K562 (cell line): ENCODE results near the gene ARMC9. TPM values are rescaled to one million over a fixed set of nuclear protein-coding genes. Genes with fewer than 3 reads are reported as not detected.

Experiments
- ASH1L ChIP-seq: fragments of 450-650 bp; IDR thresholded peaks from 2 replicates; pipeline ENCODE4 v1.6.1; 2018; ENCODE audit warnings: borderline replicate concordance, mild to moderate bottlenecking, low read depth; ENCODE audit not compliant: partially characterized antibody
- GABPA ChIP-seq: fragments of 200-800 bp; sonication (Bioruptor generic); conservative IDR thresholded peaks from 2 replicates; pipeline ENCODE4 v1.6.1; 2016; ENCODE audit warnings: low read depth, missing genetic modification characterization, missing compliant biosample characterization
- KDM4B ChIP-seq, 2 experiments: fragments of 450-650 bp in 1 of 2; sonication (generic) in 1 of 2; IDR thresholded peaks; 2 replicates each; pipeline ENCODE4 v1.6.1; 2016 to 2017; ENCODE audit warnings: borderline replicate concordance in 2 of 2, antibody characterized with exemption in 1 of 2, low read depth in 1 of 2, mild to moderate bottlenecking in 1 of 2
- MGA ChIP-seq: fragments of 450-650 bp; IDR thresholded peaks from 2 replicates; pipeline ENCODE4 v1.6.1; 2016; ENCODE audit warnings: mild to moderate bottlenecking, moderate library complexity
- RAD21 ChIP-seq, 2 experiments: fragments of 250-450 bp in 1 of 2; fragments of 450-650 bp in 1 of 2; sonication (Bioruptor Pico) in 1 of 2; formaldehyde crosslinking in 1 of 2; IDR thresholded peaks in 1 of 2; conservative IDR thresholded peaks in 1 of 2; 2 replicates each; pipeline versions ENCODE4 v1.4.0 to v1.8.0; 2020 to 2022; ENCODE audit warnings: mild to moderate bottlenecking in 2 of 2, moderate library complexity in 1 of 2
- RCOR1 ChIP-seq, 2 experiments: IDR thresholded peaks; 2 replicates each; pipeline ENCODE4 v1.6.1; 2012; ENCODE audit warnings: low read depth in 2 of 2, low read length in 2 of 2, borderline replicate concordance in 1 of 2, improper control_type of control experiment in 1 of 2
- RREB1 ChIP-seq: fragments of 250-450 bp; sonication (Bioruptor Pico); IDR thresholded peaks from 2 replicates; pipeline ENCODE4 v1.4.0; 2020
- SOX6 ChIP-seq: fragments of 450-650 bp; IDR thresholded peaks from 2 replicates; pipeline ENCODE4 v1.6.1; 2014; ENCODE audit warnings: mild to moderate bottlenecking
- polyA plus RNA-seq, 8 experiments: library from polyadenylated mRNA; depleted of rRNA in 4 of 8; stranded (reverse) in 5 of 8; unstranded in 3 of 8; fragments of >200 nt; fragmentation: Nextera tagmentation in 2 of 8; fragmentation: Illumina TruSeq in 1 of 8; extraction: Ambion mirVana in 2 of 8; extraction: Trizol in 1 of 8; gene quantifications; 2 replicates each; pipeline versions ENCODE4 v1.2.1 to v1.2.3, GENCODE V29; 2011 to 2014; ENCODE audit warnings: inconsistent platforms in 1 of 8, missing spikeins in 1 of 8
- total RNA-seq, 7 experiments: library from RNA; depleted of rRNA in 6 of 7; stranded (reverse); fragments of >200 nt in 6 of 7; fragmentation: Illumina TruSeq in 2 of 7; extraction: Trizol in 2 of 7; gene quantifications; 2 replicates each; pipeline versions ENCODE4 v1.2.1 to v1.2.3, GENCODE V29; 2011 to 2021; ENCODE audit warnings: low replicate concordance in 1 of 7

The ARMC9 gene
- total and polyA plus RNA-seq, 9 of the 15 experiments (the other 6 are each of a cell fraction or from before 2014, with no cell fraction given): 0.36 to 2.3 (median 1.1) TPM

- TF ChIP-seq MGA: peak; percentile 43; the same call in 1 of the 2 replicates
- TF ChIP-seq GABPA: 0 out of 2 replicates have a peak, but pooled peaks have one; percentile 22
- TF ChIP-seq RREB1 (CRISPR knock-in tag): 0 out of 2 replicates have a peak, but pooled peaks have one; percentile 22
- TF ChIP-seq KDM4B (IDR thresholded peaks at IDR 0.05; ENCODE audit: borderline replicate concordance in 2 of 2, low read depth in 1 of 2): no peak
- TF ChIP-seq ASH1L: no peak
- peak in 1 of 2 experiments; percentile 26; a peak in 1 of 4 replicates for TF ChIP-seq RCOR1 (IDR thresholded peaks at IDR 0.05; ENCODE audit: borderline replicate concordance in 1 of 2, low read depth in 2 of 2, low read length in 2 of 2)
- no peak for TF ChIP-seq SOX6
- TF ChIP-seq RAD21 (CRISPR knock-in tag; conservative IDR thresholded peaks at IDR 0.05 in 1 of 2, IDR thresholded peaks at IDR 0.05 in 1 of 2): no peak
Measured at GRCh38 chr2:231364961-231365810, 166.8 kb downstream of the ARMC9 start (continued).
